Measurements from ENCODE around the gene SUCLG2. TPM values are rescaled to one million over a fixed set of nuclear protein-coding genes. Genes with fewer than 3 reads are reported as not detected.

The SUCLG2 gene
- total and polyA plus RNA-seq, 9 of the 15 experiments (the other 6 are each of a cell fraction or from before 2014, with no cell fraction given): 10.1 to 41.4 (median 29.0) TPM

GRCh38 chr3:67630666-67631362 is 23.6 kb downstream of the SUCLG2 start:
- WGBS (ENCODE audit: insufficient coverage, low coverage, missing lambda C conversion rate): 75% methylated on average over 6 of the region's 6 CpGs

GRCh38 chr3:67624687-67625086 is 29.7 kb downstream of the SUCLG2 start:
- no peaks in the 10 kb centered on the region for H3K9me3 ChIP-seq (replicated peaks; ENCODE audit: control insufficient read depth, insufficient read depth, low read depth, low read length)
- no peak overlapping the region for H3K4me2 ChIP-seq (ENCODE audit: insufficient read depth, low read length)
- no peak overlapping the region for H3K27ac ChIP-seq (ENCODE audit: extremely low read depth, low read depth, low read length)
- no peaks in the 10 kb centered on the region for H4K20me1 ChIP-seq (replicated peaks; ENCODE audit: control insufficient read depth, insufficient read depth, low read length)
- H3K79me2 ChIP-seq (ENCODE audit: control insufficient read depth, insufficient read depth, low read length): no peaks in the 10 kb centered on the region; the same call in 2 of the 3 replicates
- no peaks in the 10 kb centered on the region for H3K4me1 ChIP-seq (replicated peaks in 1 of 2; ENCODE audit: control insufficient read depth in 2 of 2, insufficient read depth in 2 of 2, low read length in 2 of 2)
- WGBS (ENCODE audit: insufficient coverage, low coverage, missing lambda C conversion rate): 88% methylated on average over 2 of the region's 2 CpGs
- TF ChIP-seq MEF2D (tag; conservative IDR thresholded peaks at IDR 0.05; ENCODE audit: low read depth) (no peak), CSDE1 (IDR thresholded peaks at IDR 0.05) (no peak), FOXK2 (conservative IDR thresholded peaks at IDR 0.05 in 1 of 2, IDR thresholded peaks at IDR 0.05 in 1 of 2; ENCODE audit: low read depth in 2 of 2) (no peak), E2F5 (CRISPR knock-in tag; IDR thresholded peaks at IDR 0.05) (no peak), MCM3 (IDR thresholded peaks at IDR 0.05) (no peak), NFRKB (IDR thresholded peaks at IDR 0.05; ENCODE audit: low read depth) (no peak), SIN3A (IDR thresholded peaks at IDR 0.05; ENCODE audit: borderline replicate concordance in 2 of 2, control insufficient read depth in 1 of 2, low read depth in 2 of 2, low read length in 2 of 2) (no peak)
- no peak for ATAC-seq
- no peaks in the 10 kb centered on the region for H3K9me1 ChIP-seq (ENCODE audit: control insufficient read depth, insufficient read depth, low read length)
- no TSS peak for BruUV-seq (replicated peaks)
- H3K27me3 ChIP-seq (ENCODE audit: control insufficient read depth in 2 of 2, insufficient read depth in 2 of 2, low read length in 2 of 2): no peaks in the 10 kb centered on the region
- ChIA-PET CTCF (ENCODE audit: low intra/inter-chr PET ratio) (no interaction called here), POLR2A (no interaction called here)
- H3K36me3 ChIP-seq (ENCODE audit: control insufficient read depth, insufficient read depth, low read length): peaks cover 2% of the 10 kb centered on the region; the same call in 1 of the 3 replicates
- in situ Hi-C loops (cut with MboI): no loop called here
- FAIRE-seq: no peak
- H3K9ac ChIP-seq (ENCODE audit: insufficient read depth in 1 of 2, low read depth in 2 of 2, low read length in 2 of 2): no peak overlapping the region
- H2AFZ ChIP-seq (ENCODE audit: low read depth, low read length): no peak overlapping the region
- no peak overlapping the region for H3K4me3 ChIP-seq
- intact Hi-C loops (cut with micrococcal nuclease): no loop called here
- DNase-seq (ENCODE audit: extremely low read depth in 1 of 4, low spot score in 3 of 4): no peak

More at GRCh38 chr3:67630666-67631362, 23.6 kb downstream of the SUCLG2 start:
- POLR2A ChIA-PET: interaction anchor here (0.6 kb wide), 1 partner anchor 67 kb away, joined by 3 read pairs; no protein-coding TSS in a partner anchor
- H3K27me3 ChIP-seq (ENCODE audit: control insufficient read depth in 2 of 2, insufficient read depth in 2 of 2, low read length in 2 of 2): no peaks in the 10 kb centered on the region
- no peak overlapping the region for H3K27ac ChIP-seq (ENCODE audit: extremely low read depth, low read depth, low read length)
- H3K9me3 ChIP-seq (replicated peaks; ENCODE audit: control insufficient read depth, insufficient read depth, low read depth, low read length): no peaks in the 10 kb centered on the region
- H3K4me1 ChIP-seq (replicated peaks in 1 of 2; ENCODE audit: control insufficient read depth in 2 of 2, insufficient read depth in 2 of 2, low read length in 2 of 2): no peaks in the 10 kb centered on the region
- no TSS peak for BruUV-seq (replicated peaks)
- ATAC-seq: no peak
- TF ChIP-seq ZNF644 (tag; IDR thresholded peaks at IDR 0.05; ENCODE audit: low read depth): no peak
- TF ChIP-seq ZNF316 (IDR thresholded peaks at IDR 0.05): peak; percentile 34; the same call in 1 of the 2 replicates
- TF ChIP-seq C11orf30 (IDR thresholded peaks at IDR 0.05; ENCODE audit: low read depth): 0 out of 2 replicates have a peak, but pooled peaks have one; percentile 13
- TF ChIP-seq FUS (optimal IDR thresholded peaks at IDR 0.05; ENCODE audit: low read depth, low read length): no peak
- CTCF ChIA-PET (ENCODE audit: low intra/inter-chr PET ratio): no interaction called here
- H3K36me3 ChIP-seq (ENCODE audit: control insufficient read depth, insufficient read depth, low read length): peaks cover 4% of the 10 kb centered on the region; the same call in 1 of the 3 replicates
- H3K4me2 ChIP-seq (ENCODE audit: insufficient read depth, low read length): no peak overlapping the region
- no peak overlapping the region for H3K9ac ChIP-seq (ENCODE audit: insufficient read depth in 1 of 2, low read depth in 2 of 2, low read length in 2 of 2)
- H3K4me3 ChIP-seq: no peak overlapping the region
- no peak overlapping the region for H2AFZ ChIP-seq (ENCODE audit: low read depth, low read length)
- in situ Hi-C loops (cut with MboI): no loop called here
- no peak for FAIRE-seq
- intact Hi-C loops (cut with micrococcal nuclease): no loop called here
- H3K79me2 ChIP-seq (ENCODE audit: control insufficient read depth, insufficient read depth, low read length): peaks cover 5% of the 10 kb centered on the region; the same call in 2 of the 3 replicates
- 0 out of 2 replicates have a peak, but pooled peaks cover 5% of the 10 kb centered on the region for H4K20me1 ChIP-seq (replicated peaks; ENCODE audit: control insufficient read depth, insufficient read depth, low read length)
- DNase-seq (ENCODE audit: extremely low read depth in 1 of 4, low spot score in 3 of 4): no peak
- H3K9me1 ChIP-seq (ENCODE audit: control insufficient read depth, insufficient read depth, low read length): no peaks in the 10 kb centered on the region

Data from K562 (cell line).